GM12864 (cell line): ENCODE data around the gene NALCN.

ENCODE experiments used
- DNase-seq: peaks from one replicate; pipeline ENCODE4 v3.0.0-alpha.2; 2011; ENCODE audit warnings: low read depth
- H3K4me3 ChIP-seq: 2 replicates; pipeline ENCODE4 v1.5.1; 2011; ENCODE audit warnings: mild to moderate bottlenecking, low read depth, low read length, control low read depth
- TF ChIP-seq, protein P1 (sequence below): IDR thresholded peaks from 2 replicates; pipeline ENCODE4 v1.5.1; 2011; ENCODE audit warnings: low read depth, mild to moderate bottlenecking, moderate library complexity, low read length, control low read depth, inconsistent platforms; ENCODE audit errors: missing control alignments

Gene NALCN

GRCh38 chr13:101017123-101017872 is 399.0 kb downstream of the NALCN start:
- DNase-seq: no peak
- no peak overlapping the region for H3K4me3 ChIP-seq
- TF ChIP-seq, protein P1, sequence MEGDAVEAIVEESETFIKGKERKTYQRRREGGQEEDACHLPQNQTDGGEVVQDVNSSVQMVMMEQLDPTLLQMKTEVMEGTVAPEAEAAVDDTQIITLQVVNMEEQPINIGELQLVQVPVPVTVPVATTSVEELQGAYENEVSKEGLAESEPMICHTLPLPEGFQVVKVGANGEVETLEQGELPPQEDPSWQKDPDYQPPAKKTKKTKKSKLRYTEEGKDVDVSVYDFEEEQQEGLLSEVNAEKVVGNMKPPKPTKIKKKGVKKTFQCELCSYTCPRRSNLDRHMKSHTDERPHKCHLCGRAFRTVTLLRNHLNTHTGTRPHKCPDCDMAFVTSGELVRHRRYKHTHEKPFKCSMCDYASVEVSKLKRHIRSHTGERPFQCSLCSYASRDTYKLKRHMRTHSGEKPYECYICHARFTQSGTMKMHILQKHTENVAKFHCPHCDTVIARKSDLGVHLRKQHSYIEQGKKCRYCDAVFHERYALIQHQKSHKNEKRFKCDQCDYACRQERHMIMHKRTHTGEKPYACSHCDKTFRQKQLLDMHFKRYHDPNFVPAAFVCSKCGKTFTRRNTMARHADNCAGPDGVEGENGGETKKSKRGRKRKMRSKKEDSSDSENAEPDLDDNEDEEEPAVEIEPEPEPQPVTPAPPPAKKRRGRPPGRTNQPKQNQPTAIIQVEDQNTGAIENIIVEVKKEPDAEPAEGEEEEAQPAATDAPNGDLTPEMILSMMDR: no peak

GRCh38 chr13:101016475-101016874 is 399.8 kb downstream of the NALCN start:
- no peak for DNase-seq
- no peak overlapping the region for H3K4me3 ChIP-seq
- TF ChIP-seq, protein P1: no peak

- no peak overlapping the region for H3K4me3 ChIP-seq
- TF ChIP-seq, protein P1: no peak
- no peak for DNase-seq
These were observed 403.1 kb downstream of the NALCN start for GRCh38 chr13:101013245-101013644.

GRCh38 chr13:101010100-101010499 is 406.2 kb downstream of the NALCN start:
- H3K4me3 ChIP-seq: no peak overlapping the region
- DNase-seq: no peak
- TF ChIP-seq, protein P1: no peak

- no peak for DNase-seq
- H3K4me3 ChIP-seq: no peak overlapping the region
- TF ChIP-seq, protein P1: no peak
These were observed 409.1 kb downstream of the NALCN start for GRCh38 chr13:101007245-101007644.
